GM13977 (cell line): Measurements from ENCODE around the gene RAP2B.

Source experiments
- DNase-seq: peaks from one replicate; pipeline ENCODE4 v3.0.0; 2012; ENCODE audit warnings: low spot score
- in situ Hi-C: fragments of 300-500 bp; cut with MboI; formaldehyde crosslinking; loops from one replicate; pipeline ENCODE4 v1.12.0; 2022; ENCODE audit warnings: low sequenced_read_pairs, low pct_unique_long_range_greater_than_20kb, mixed read lengths, inconsistent platforms; ENCODE audit not compliant: unreplicated experiment
- TF ChIP-seq, protein P1 (sequence below): IDR thresholded peaks from 2 replicates; pipeline ENCODE4 v1.5.1; 2012; ENCODE audit warnings: mild to moderate bottlenecking, control low read depth; ENCODE audit not compliant: insufficient read depth; ENCODE audit errors: extremely low read depth, missing control alignments

The RAP2B gene

DNA sequence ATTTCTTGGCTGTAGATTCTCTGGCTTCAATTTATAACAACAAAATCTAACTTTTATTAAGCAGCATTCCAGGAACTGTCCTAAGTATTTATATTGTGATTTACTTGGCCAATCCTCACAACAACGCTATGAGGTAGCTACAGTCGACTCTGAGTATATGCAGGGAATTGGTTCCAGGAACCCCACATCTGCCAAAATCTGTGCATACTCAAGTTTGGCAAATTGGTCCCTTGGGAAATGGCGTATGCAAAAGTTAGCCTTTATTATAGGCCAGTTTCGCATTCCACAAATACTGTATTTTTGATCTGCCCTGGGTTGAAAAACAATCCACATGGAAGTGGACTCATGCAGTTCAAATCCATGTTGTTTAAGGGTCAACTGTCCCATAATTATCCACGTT lies 53.9 kb downstream of the RAP2B start:
- TF ChIP-seq, protein P1, sequence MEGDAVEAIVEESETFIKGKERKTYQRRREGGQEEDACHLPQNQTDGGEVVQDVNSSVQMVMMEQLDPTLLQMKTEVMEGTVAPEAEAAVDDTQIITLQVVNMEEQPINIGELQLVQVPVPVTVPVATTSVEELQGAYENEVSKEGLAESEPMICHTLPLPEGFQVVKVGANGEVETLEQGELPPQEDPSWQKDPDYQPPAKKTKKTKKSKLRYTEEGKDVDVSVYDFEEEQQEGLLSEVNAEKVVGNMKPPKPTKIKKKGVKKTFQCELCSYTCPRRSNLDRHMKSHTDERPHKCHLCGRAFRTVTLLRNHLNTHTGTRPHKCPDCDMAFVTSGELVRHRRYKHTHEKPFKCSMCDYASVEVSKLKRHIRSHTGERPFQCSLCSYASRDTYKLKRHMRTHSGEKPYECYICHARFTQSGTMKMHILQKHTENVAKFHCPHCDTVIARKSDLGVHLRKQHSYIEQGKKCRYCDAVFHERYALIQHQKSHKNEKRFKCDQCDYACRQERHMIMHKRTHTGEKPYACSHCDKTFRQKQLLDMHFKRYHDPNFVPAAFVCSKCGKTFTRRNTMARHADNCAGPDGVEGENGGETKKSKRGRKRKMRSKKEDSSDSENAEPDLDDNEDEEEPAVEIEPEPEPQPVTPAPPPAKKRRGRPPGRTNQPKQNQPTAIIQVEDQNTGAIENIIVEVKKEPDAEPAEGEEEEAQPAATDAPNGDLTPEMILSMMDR, result no peak
- in situ Hi-C loops, result no loop called here
- no peak for DNase-seq

DNA sequence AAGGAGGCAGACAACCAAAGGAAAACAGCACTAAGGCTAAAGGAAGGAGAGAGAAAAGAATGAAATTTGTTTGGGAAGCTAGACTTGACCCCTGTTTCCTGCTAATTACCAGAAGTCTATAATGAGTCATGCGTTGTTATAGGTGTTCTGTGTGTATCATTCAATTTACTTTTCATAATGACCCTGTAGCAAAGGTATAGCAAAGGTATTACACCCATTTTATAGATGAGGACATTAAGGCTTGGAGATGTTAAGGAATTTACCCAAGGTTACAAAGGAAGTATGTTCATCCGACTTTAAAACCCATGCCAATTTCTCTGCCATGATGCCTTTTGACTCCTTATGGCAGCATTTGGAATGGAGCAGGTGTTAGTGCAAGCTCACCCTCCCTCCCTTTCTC lies 54.9 kb downstream of the RAP2B start:
- TF ChIP-seq, protein P1, result no peak
- no peak for DNase-seq
- in situ Hi-C loops, result no loop called here

DNA sequence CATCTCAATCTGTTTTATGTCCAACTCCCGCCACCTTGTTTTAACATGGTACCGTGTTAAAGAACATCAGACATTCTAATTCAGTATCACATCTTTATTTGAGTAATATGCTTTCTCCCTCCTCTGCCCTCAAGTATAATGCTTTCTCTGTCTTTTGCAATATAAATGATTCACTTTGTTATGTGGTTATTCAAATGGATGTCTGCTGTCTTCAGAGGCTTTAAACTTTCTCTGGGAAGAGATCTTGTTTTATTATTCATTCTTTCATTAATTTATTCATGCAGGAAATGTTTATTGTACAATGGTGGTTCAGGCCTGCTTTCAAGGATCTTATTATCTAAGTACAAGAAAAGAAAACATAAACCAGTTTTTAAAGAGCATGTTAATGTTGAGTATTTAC lies 57.1 kb downstream of the RAP2B start:
- TF ChIP-seq, protein P1, result no peak
- in situ Hi-C loops, result no loop called here
- no peak for DNase-seq
